ENCODE results near the gene TMEM52.

- TF ChIP-seq BHLHE40 (IDR thresholded peaks at IDR 0.05; ENCODE audit: borderline replicate concordance) (no peak), ZNF384 (IDR thresholded peaks at IDR 0.05) (no peak), HDGF (IDR thresholded peaks at IDR 0.05; ENCODE audit: borderline replicate concordance) (no peak), FOXA1 (IDR thresholded peaks at IDR 0.05) (no peak), SP1 (IDR thresholded peaks at IDR 0.05) (no peak), FOXM1 (IDR thresholded peaks at IDR 0.05; ENCODE audit: borderline replicate concordance) (no peak)
Measured at GRCh38 chr1:1925437-1926345, 6.6 kb upstream of the TMEM52 start.

Measured in HEK293T (cell line).